Muscle of arm (tissue), 12 donors: ENCODE measurements around the gene ZNF521. TPM values are rescaled to one million over a fixed set of nuclear protein-coding genes. Genes with fewer than 3 reads are reported as not detected.

ENCODE experiments used
- DNase-seq: peaks from one replicate; pipeline ENCODE4 v3.0.0-alpha.2; 2013
- polyA plus RNA-seq, 12 donors: library from polyadenylated mRNA; unstranded; fragments of 120-200 nt; gene quantifications; one replicate each; pipeline ENCODE4 v1.2.1, GENCODE V29; 2013; ENCODE audit not compliant: insufficient read length in 12 of 12

ZNF521 gene
- polyA plus RNA-seq, 12 donors = 39.8 to 52.6 (median 45.0) TPM; not detected in 1

GRCh38 chr18:25176518-25177042 lies 175.4 kb downstream of the ZNF521 start:
- no peak for DNase-seq

- DNase-seq = no peak
These were observed 176.1 kb downstream of the ZNF521 start for GRCh38 chr18:25175558-25176517.

- no peak for DNase-seq
These were observed 177.6 kb downstream of the ZNF521 start for GRCh38 chr18:25174324-25174723.

GRCh38 chr18:25171334-25171733 lies 180.6 kb downstream of the ZNF521 start:
- DNase-seq = no peak

- DNase-seq = no peak
These were observed 181.6 kb downstream of the ZNF521 start for GRCh38 chr18:25170402-25170801.

- DNase-seq = no peak
These were observed 182.3 kb downstream of the ZNF521 start for GRCh38 chr18:25169701-25170100.

GRCh38 chr18:25167612-25168410 lies 184.2 kb downstream of the ZNF521 start:
- no peak for DNase-seq

- DNase-seq = no peak
These were observed 185.9 kb downstream of the ZNF521 start for GRCh38 chr18:25166113-25166512.

- peak; percentile 48 for DNase-seq
These were observed 186.8 kb downstream of the ZNF521 start for GRCh38 chr18:25164848-25165811.

- no peak for DNase-seq
These were observed 187.6 kb downstream of the ZNF521 start for GRCh38 chr18:25164211-25164847.

GRCh38 chr18:25153426-25153825 lies 198.5 kb downstream of the ZNF521 start:
- no peak for DNase-seq

GRCh38 chr18:25147877-25148488 lies 204.0 kb downstream of the ZNF521 start:
- DNase-seq = no peak

GRCh38 chr18:25146512-25146910 lies 205.5 kb downstream of the ZNF521 start:
- no peak for DNase-seq

GRCh38 chr18:25145731-25146511 lies 206.0 kb downstream of the ZNF521 start:
- DNase-seq = no peak

GRCh38 chr18:25144820-25145219 lies 207.1 kb downstream of the ZNF521 start:
- peak; percentile 69 for DNase-seq

- DNase-seq = no peak
These were observed 210.1 kb downstream of the ZNF521 start for GRCh38 chr18:25141886-25142285.

GRCh38 chr18:25141399-25141798 lies 210.6 kb downstream of the ZNF521 start:
- DNase-seq = no peak

GRCh38 chr18:25140962-25141308 lies 211.0 kb downstream of the ZNF521 start:
- DNase-seq = no peak
